Subcutaneous abdominal adipose tissue (tissue), 5 donors: Measurements from ENCODE around the gene DLX6.
A peak's percentile ranks its signal among the peaks of the same experiment; 100 is the strongest.

Source experiments
- H3K27ac ChIP-seq: one replicate; pipeline ENCODE4 v1.7.0; 2013; ENCODE audit warnings: low read depth, mild to moderate bottlenecking, inconsistent platforms, low read length, moderate library complexity
- H3K27me3 ChIP-seq, 5 donors: one replicate each; pipeline ENCODE4 v1.7.0; 2013; ENCODE audit warnings: low read length in 5 of 5, inconsistent platforms in 1 of 5; ENCODE audit not compliant: control insufficient read depth in 5 of 5, insufficient read depth in 4 of 5
- H3K36me3 ChIP-seq, 5 donors: one replicate each; pipeline ENCODE4 v1.7.0; 2013; ENCODE audit warnings: low read length in 5 of 5; ENCODE audit not compliant: control insufficient read depth in 5 of 5, insufficient read depth in 5 of 5
- H3K4me1 ChIP-seq, 5 donors: one replicate each; pipeline ENCODE4 v1.7.0; 2013; ENCODE audit warnings: low read length in 5 of 5, mild to moderate bottlenecking in 3 of 5, moderate library complexity in 1 of 5; ENCODE audit not compliant: control insufficient read depth in 5 of 5, insufficient read depth in 5 of 5
- H3K4me3 ChIP-seq, 5 donors: one replicate each; pipeline ENCODE4 v1.7.0; 2013; ENCODE audit warnings: low read length in 5 of 5, low read depth in 1 of 5
- H3K9ac ChIP-seq, 5 donors: one replicate each; pipeline ENCODE4 v1.7.0; 2013; ENCODE audit warnings: low read length in 5 of 5, mild to moderate bottlenecking in 4 of 5, moderate library complexity in 3 of 5
- H3K9me3 ChIP-seq, 5 donors: one replicate each; pipeline ENCODE4 v1.7.0; 2013; ENCODE audit warnings: low read length in 5 of 5; ENCODE audit not compliant: control insufficient read depth in 5 of 5
- donor health status: healthy.
- donor health status: healthy.
- donor health status: healthy.
- donor health status: healthy.
- donor health status: healthy.

DLX6 gene

GRCh38 chr7:97011536-97012364, 6.4 kb downstream of the DLX6 start:
- H3K4me3 ChIP-seq, result no peak overlapping the region
- H3K4me1 ChIP-seq, result peaks cover 0 to 12% (median 11%) of the 10 kb centered on the region in 5 donors
- H3K9ac ChIP-seq, result no peak overlapping the region
- H3K9me3 ChIP-seq, result no peaks in the 10 kb centered on the region
- no peaks in the 10 kb centered on the region for H3K36me3 ChIP-seq
- H3K27ac ChIP-seq, result no peak overlapping the region
- H3K27me3 ChIP-seq, result peaks cover 54 to 100% (median 86%) of the 10 kb centered on the region in 5 donors

DNA sequence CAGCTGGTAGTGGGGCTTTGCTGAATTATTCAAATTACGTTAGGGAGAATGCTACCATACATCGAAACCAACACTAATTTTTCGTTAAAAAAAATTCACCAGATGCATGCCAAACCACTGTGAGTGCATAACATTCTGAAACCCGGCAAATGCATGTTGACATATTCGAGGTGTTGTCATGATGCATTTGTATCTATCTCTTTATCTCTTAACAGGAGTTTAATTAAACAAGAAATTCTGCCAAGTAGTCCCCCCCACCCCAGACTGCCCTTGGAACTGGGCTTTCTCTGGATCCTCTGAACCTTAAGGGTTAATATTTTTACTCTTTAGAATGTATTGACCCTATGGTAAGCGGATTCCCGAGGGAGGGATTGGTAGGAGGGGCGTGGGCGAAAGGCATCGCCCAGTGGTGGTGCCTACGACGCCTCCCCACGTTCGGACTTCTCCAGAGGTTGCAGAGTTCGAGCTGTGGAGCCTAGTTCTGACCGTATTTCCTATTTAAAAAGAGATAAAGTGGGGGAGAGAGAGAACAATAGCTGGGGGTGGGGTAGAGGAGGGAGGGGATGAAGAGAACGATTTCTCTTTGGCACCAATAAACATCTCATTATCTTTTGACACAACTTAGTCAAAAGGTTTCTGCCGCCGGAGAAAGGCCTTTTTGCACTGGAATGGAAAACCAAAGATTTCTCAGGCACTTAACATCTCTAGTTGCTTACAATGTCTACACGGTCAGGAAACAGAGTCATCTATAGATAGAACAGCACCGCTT, 7.2 kb downstream of the DLX6 start:
- Histone ChIP-seq H3K9ac (no peak overlapping the region), H3K4me3 (no peak overlapping the region), H3K27me3 (peaks cover 59 to 100% (median 86%) of the 10 kb centered on the region in 5 donors), H3K4me1 (peaks cover 0 to 15% (median 14%) of the 10 kb centered on the region in 5 donors), H3K9me3 (no peaks in the 10 kb centered on the region), H3K36me3 (no peaks in the 10 kb centered on the region), H3K27ac (no peak overlapping the region)

- H3K27ac ChIP-seq, result no peak overlapping the region
- H3K4me1 ChIP-seq, result peaks cover 0 to 22% (median 21%) of the 10 kb centered on the region in 5 donors
- no peaks in the 10 kb centered on the region for H3K9me3 ChIP-seq
- H3K4me3 ChIP-seq, result no peak overlapping the region
- H3K36me3 ChIP-seq, result no peaks in the 10 kb centered on the region
- H3K27me3 ChIP-seq, result peaks cover 62 to 100% (median 88%) of the 10 kb centered on the region in 5 donors
- no peak overlapping the region for H3K9ac ChIP-seq
Measured at GRCh38 chr7:97013134-97013844, 7.9 kb downstream of the DLX6 start.

DNA sequence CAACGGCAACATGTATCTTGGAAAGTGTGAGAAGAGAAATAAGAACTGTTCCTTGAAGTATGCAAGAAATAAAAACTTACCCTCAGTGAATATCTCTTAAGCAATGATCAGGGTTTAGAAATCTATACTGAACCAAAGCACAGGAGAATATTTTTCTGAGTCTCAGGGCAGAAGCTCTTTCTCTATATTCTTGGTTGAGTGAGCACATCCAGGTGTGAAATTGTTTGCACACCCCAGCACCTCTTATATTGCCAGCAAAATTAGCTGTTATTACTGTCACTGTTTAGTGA, 8.4 kb downstream of the DLX6 start:
- Histone ChIP-seq H3K9me3 (no peaks in the 10 kb centered on the region), H3K4me1 (peaks cover 0 to 24% (median 22%) of the 10 kb centered on the region in 5 donors), H3K4me3 (no peak overlapping the region), H3K27ac (no peak overlapping the region), H3K27me3 (peaks cover 64 to 98% (median 85%) of the 10 kb centered on the region in 5 donors), H3K9ac (no peak overlapping the region), H3K36me3 (no peaks in the 10 kb centered on the region)

GRCh38 chr7:97014145-97014750, 8.9 kb downstream of the DLX6 start:
- Histone ChIP-seq H3K36me3 (no peaks in the 10 kb centered on the region), H3K9ac (no peak overlapping the region), H3K27me3 (peaks cover 62 to 98% (median 89%) of the 10 kb centered on the region in 5 donors), H3K4me1 (peaks cover 0 to 24% (median 22%) of the 10 kb centered on the region in 5 donors), H3K9me3 (no peaks in the 10 kb centered on the region), H3K27ac (no peak overlapping the region), H3K4me3 (no peak overlapping the region)

DNA sequence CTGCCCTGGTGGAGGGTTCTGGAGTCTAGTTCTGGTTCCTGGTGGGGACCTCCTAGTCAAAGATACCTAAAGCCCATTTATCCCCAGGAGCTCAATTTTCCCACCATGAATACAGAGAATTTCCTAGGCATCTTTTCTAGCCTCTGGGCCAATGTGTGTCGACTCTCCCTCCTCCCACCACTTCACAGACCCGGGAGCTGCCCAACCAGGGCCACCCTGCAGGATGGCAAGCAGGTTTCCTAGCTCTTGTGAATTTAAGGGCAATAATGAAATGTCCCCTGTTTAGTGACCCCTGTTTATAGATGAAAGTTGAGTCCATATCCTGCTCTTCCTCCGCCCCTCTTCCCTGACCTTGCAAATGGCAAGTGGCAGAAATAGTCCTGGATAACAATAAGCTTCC, 9.9 kb downstream of the DLX6 start:
- H3K27me3 ChIP-seq, result peaks cover 60 to 92% (median 84%) of the 10 kb centered on the region in 5 donors
- H3K36me3 ChIP-seq, result no peaks in the 10 kb centered on the region
- H3K27ac ChIP-seq, result no peak overlapping the region
- H3K4me1 ChIP-seq, result peaks cover 0 to 24% (median 22%) of the 10 kb centered on the region in 5 donors
- H3K4me3 ChIP-seq, result no peak overlapping the region
- no peak overlapping the region for H3K9ac ChIP-seq
- H3K9me3 ChIP-seq, result no peaks in the 10 kb centered on the region

- Histone ChIP-seq H3K27me3 (peaks cover 62 to 90% (median 84%) of the 10 kb centered on the region in 5 donors), H3K27ac (no peak overlapping the region), H3K36me3 (no peaks in the 10 kb centered on the region), H3K9me3 (no peaks in the 10 kb centered on the region), H3K9ac (no peak overlapping the region), H3K4me3 (peak overlapping the region in 1 of 5 donors; percentile 53), H3K4me1 (peaks cover 0 to 26% (median 23%) of the 10 kb centered on the region in 5 donors)
Measured at GRCh38 chr7:97015756-97016380, 10.5 kb downstream of the DLX6 start.

DNA sequence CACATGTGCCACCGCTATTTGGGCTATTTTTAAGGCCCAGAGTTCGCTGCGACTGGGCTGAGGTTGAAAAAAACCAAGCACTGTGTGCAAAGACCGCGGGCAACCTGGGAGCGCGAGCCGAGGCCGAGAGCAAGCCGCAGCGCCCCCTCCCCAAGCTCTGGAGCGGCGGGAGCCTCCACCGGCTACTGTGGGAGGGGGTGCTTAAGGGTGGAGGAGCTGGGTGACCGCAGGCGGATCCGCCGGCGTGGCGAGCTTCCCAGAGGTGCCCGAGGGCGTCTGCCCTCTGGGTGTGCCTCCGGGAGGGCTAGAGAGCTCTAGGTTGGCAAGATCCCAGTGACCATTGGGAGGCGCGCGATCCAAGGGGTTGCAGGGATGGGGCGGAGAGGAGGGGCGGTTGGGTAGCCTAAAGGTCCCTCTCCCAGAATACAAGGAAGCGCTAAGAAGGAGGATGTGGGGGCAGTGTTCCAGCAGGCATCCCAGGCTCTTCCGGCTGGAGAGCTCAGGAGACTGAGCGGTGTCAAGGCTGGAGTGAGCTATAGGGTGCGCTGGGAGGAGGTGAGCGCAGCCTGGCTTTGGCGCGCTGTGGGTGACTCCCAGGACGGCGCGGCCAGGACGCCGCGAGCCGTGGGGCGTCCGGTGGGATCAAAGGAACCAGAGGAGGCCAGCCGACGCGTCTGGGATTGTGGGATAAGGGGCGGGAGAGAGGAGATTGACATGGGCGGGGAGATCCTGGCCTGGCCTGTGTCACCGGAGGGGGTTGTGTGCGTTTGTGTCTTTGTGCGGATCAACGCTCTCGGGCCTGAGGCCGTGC, 11.2 kb downstream of the DLX6 start:
- peak overlapping the region in 4 of 5 donors; percentile 22 to 53 (median 46) for H3K4me3 ChIP-seq
- H3K27me3 ChIP-seq, result peaks cover 62 to 89% (median 84%) of the 10 kb centered on the region in 5 donors
- H3K27ac ChIP-seq, result no peak overlapping the region
- no peaks in the 10 kb centered on the region for H3K36me3 ChIP-seq
- no peaks in the 10 kb centered on the region for H3K9me3 ChIP-seq
- H3K4me1 ChIP-seq, result peaks cover 0 to 33% (median 31%) of the 10 kb centered on the region in 5 donors
- no peak overlapping the region for H3K9ac ChIP-seq
